DND-41 (cell line): Measurements from ENCODE around the gene SNRNP70.

Source experiments
- ATAC-seq: fragments of 200-7000 bp; cut with Tn5 transposase; 3 replicates; pipeline ENCODE4 v1.9.1; 2021; ENCODE audit warnings: low read depth; ENCODE audit not compliant: insufficient read depth
- DNase-seq: peaks from one replicate; pipeline ENCODE4 v3.0.0-alpha.2; 2020
- H2AFZ ChIP-seq: 2 replicates; pipeline ENCODE4 v1.6.0; 2012; ENCODE audit warnings: low read depth, low read length
- H3K27ac ChIP-seq: 2 replicates; pipeline ENCODE4 v1.5.1; 2012; ENCODE audit warnings: low read length, inconsistent platforms
- H3K27me3 ChIP-seq: fragments of 200-600 bp; sonication (generic); 2 replicates; pipeline ENCODE4 v1.6.0; 2012; ENCODE audit warnings: low read length, mild to moderate bottlenecking, inconsistent platforms; ENCODE audit not compliant: insufficient read depth, poor library complexity
- H3K36me3 ChIP-seq: 2 replicates; pipeline ENCODE4 v1.5.1; 2012; ENCODE audit warnings: low read length, inconsistent platforms; ENCODE audit not compliant: insufficient read depth
- H3K4me1 ChIP-seq: 2 replicates; pipeline ENCODE4 v1.5.1; 2012; ENCODE audit warnings: mild to moderate bottlenecking, low read length; ENCODE audit not compliant: insufficient read depth
- H3K4me2 ChIP-seq: 2 replicates; pipeline ENCODE4 v1.6.0; 2012; ENCODE audit warnings: mild to moderate bottlenecking, moderate library complexity, low read length, inconsistent platforms; ENCODE audit not compliant: insufficient read depth
- H3K4me3 ChIP-seq, 2 experiments: fragments of 200-600 bp in 1 of 2; shearing (Covaris generic) in 1 of 2; 2 replicates each; pipeline ENCODE4 v1.5.1; 2012 to 2016; ENCODE audit warnings: inconsistent platforms in 2 of 2, low read length in 2 of 2, mild to moderate bottlenecking in 2 of 2, low read depth in 1 of 2, moderate library complexity in 1 of 2
- H3K79me2 ChIP-seq: 2 replicates; pipeline ENCODE4 v1.6.0; 2012; ENCODE audit warnings: low read length, inconsistent platforms; ENCODE audit not compliant: insufficient read depth
- H3K9ac ChIP-seq: 2 replicates; pipeline ENCODE4 v1.6.0; 2012; ENCODE audit warnings: low read depth, mild to moderate bottlenecking, inconsistent platforms, low read length, moderate library complexity
- H3K9me3 ChIP-seq: 2 replicates; pipeline ENCODE4 v1.5.1; 2012; ENCODE audit warnings: low read length, moderate library complexity, mild to moderate bottlenecking, inconsistent platforms; ENCODE audit not compliant: insufficient read depth, severe bottlenecking
- H4K20me1 ChIP-seq: 2 replicates; pipeline ENCODE4 v1.6.0; 2012; ENCODE audit warnings: low read length; ENCODE audit not compliant: insufficient read depth
- EZH2 ChIP-seq: IDR thresholded peaks from 3 replicates; pipeline ENCODE4 v1.6.1; 2012; ENCODE audit warnings: borderline replicate concordance, low read depth, mild to moderate bottlenecking, moderate library complexity, low read length, inconsistent platforms; ENCODE audit not compliant: severe bottlenecking
- TF ChIP-seq, protein P1 (sequence below): IDR thresholded peaks from 2 replicates; pipeline ENCODE4 v1.5.1; 2012; ENCODE audit warnings: borderline replicate concordance, low read length, moderate library complexity, mild to moderate bottlenecking; ENCODE audit not compliant: poor library complexity, severe bottlenecking; ENCODE audit errors: extremely low read depth

Gene SNRNP70

DNA sequence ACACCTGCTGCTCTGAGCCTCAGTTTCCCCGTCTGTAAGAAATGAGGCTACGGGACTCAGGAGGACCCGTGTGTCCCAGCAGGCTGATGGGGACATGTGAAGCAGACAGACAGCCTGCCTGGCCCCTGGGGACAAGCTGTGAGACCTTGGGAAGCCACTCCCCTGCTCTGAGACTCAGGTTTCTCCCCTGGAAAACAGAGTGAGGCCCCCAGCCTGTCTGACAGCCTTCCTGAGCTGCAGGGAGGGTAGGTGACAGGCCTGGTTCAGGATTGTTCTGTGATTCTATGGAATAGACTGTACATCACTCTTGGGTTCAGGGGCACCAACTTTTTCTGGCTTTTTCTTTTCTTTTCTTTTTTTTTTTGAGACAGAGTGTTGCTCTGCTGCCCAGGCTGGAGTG, 17.7 kb upstream of the SNRNP70 start:
- H3K36me3 ChIP-seq: no peaks in the 10 kb centered on the region
- TF ChIP-seq EZH2: no peak
- TF ChIP-seq, protein P1, sequence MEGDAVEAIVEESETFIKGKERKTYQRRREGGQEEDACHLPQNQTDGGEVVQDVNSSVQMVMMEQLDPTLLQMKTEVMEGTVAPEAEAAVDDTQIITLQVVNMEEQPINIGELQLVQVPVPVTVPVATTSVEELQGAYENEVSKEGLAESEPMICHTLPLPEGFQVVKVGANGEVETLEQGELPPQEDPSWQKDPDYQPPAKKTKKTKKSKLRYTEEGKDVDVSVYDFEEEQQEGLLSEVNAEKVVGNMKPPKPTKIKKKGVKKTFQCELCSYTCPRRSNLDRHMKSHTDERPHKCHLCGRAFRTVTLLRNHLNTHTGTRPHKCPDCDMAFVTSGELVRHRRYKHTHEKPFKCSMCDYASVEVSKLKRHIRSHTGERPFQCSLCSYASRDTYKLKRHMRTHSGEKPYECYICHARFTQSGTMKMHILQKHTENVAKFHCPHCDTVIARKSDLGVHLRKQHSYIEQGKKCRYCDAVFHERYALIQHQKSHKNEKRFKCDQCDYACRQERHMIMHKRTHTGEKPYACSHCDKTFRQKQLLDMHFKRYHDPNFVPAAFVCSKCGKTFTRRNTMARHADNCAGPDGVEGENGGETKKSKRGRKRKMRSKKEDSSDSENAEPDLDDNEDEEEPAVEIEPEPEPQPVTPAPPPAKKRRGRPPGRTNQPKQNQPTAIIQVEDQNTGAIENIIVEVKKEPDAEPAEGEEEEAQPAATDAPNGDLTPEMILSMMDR: no peak
- ATAC-seq: no peak
- no peaks in the 10 kb centered on the region for H4K20me1 ChIP-seq
- no peak overlapping the region for H3K27ac ChIP-seq
- H3K27me3 ChIP-seq: peaks cover 10% of the 10 kb centered on the region
- no peak overlapping the region for H3K9ac ChIP-seq
- no peaks in the 10 kb centered on the region for H3K79me2 ChIP-seq
- DNase-seq: no peak
- H3K4me2 ChIP-seq: no peak overlapping the region
- H3K4me1 ChIP-seq: no peaks in the 10 kb centered on the region
- H3K9me3 ChIP-seq: no peaks in the 10 kb centered on the region
- no peak overlapping the region for H3K4me3 ChIP-seq
- H2AFZ ChIP-seq: no peak overlapping the region

DNA sequence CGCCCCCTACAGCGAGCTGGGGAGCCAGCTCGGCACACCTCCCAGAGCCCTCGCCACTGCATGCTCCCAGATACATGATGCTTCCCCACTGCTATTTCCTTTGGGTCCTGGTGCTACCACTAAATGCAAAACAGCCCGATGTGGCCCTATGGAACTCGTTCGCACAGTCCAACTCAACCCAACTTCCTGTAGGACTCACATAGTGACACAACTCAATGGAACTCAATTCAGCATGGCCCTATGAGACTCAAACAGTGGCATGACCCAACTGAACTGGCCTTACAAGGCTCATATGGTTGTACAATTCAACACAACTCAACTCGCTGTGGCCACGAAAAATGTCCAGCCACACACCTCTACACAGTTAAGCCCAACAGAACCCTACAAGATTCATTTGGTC, 16.2 kb upstream of the SNRNP70 start:
- Histone ChIP-seq H3K36me3 (no peaks in the 10 kb centered on the region), H3K27me3 (peaks cover 10% of the 10 kb centered on the region)

DNA sequence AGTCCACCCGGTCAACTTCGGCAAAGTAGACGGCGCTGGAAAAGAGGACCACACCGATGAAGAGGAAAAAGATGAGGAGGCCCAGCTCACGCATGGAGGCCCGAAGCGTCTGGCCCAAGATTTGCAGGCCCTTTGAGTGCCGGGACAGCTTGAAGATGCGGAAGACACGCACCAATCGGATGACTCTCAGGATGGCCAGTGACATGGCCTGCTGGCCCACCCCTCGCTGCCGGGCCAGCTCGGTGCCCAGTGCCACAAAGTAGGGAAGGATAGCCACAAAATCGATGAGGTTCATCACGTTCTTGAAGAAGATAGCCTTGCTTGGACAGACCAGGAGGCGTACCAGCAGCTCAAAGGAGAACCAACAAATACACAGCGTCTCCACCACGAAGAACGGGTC, 14.8 kb upstream of the SNRNP70 start:
- H3K27me3 ChIP-seq: peaks cover 9% of the 10 kb centered on the region
- H3K36me3 ChIP-seq: no peaks in the 10 kb centered on the region
- no peak overlapping the region for H3K4me2 ChIP-seq
- H4K20me1 ChIP-seq: no peaks in the 10 kb centered on the region
- DNase-seq (no peak), ATAC-seq (no peak)
- no peak overlapping the region for H2AFZ ChIP-seq
- no peaks in the 10 kb centered on the region for H3K4me1 ChIP-seq
- H3K79me2 ChIP-seq: no peaks in the 10 kb centered on the region
- TF ChIP-seq, protein P1: no peak
- TF ChIP-seq EZH2: no peak
- no peaks in the 10 kb centered on the region for H3K9me3 ChIP-seq
- H3K4me3 ChIP-seq: no peak overlapping the region
- no peak overlapping the region for H3K9ac ChIP-seq
- no peak overlapping the region for H3K27ac ChIP-seq

More for the DNA sequence above, 16.2 kb upstream of the SNRNP70 start:
- DNase-seq: no peak
- no peak for TF ChIP-seq EZH2
- TF ChIP-seq, protein P1: no peak
- no peaks in the 10 kb centered on the region for H3K4me1 ChIP-seq
- no peak overlapping the region for H3K4me2 ChIP-seq
- no peak overlapping the region for H3K27ac ChIP-seq
- H3K9me3 ChIP-seq: no peaks in the 10 kb centered on the region
- H3K9ac ChIP-seq: no peak overlapping the region
- no peaks in the 10 kb centered on the region for H4K20me1 ChIP-seq
- no peak overlapping the region for H2AFZ ChIP-seq
- no peak overlapping the region for H3K4me3 ChIP-seq
- no peaks in the 10 kb centered on the region for H3K79me2 ChIP-seq
- no peak for ATAC-seq
